Cardiac muscle cell (in vitro differentiated cells and primary cell): ENCODE data around the gene TMEM87B. TPM values are rescaled to one million over a fixed set of nuclear protein-coding genes. Genes with fewer than 3 reads are reported as not detected.

Experiments
- DNase-seq, 2 donors: peaks; one replicate each; pipeline versions ENCODE4 v3.0.0 to v3.0.0-alpha.2; 2010 to 2017; ENCODE audit warnings: low read depth in 1 of 2, low spot score in 1 of 2
- H3K27ac ChIP-seq: fragments of 200-600 bp; sonication (generic); 2 replicates; pipeline ENCODE4 v1.5.1; 2016
- H3K27me3 ChIP-seq: fragments of 200-600 bp; sonication (generic); 2 replicates; pipeline ENCODE4 v1.6.0; 2016; ENCODE audit warnings: control low read depth
- H3K36me3 ChIP-seq: fragments of 200-600 bp; sonication (generic); 2 replicates; pipeline ENCODE4 v1.5.1; 2016; ENCODE audit warnings: control low read depth
- H3K4me1 ChIP-seq: fragments of 200-600 bp; sonication (generic); 2 replicates; pipeline ENCODE4 v1.8.1; 2017; ENCODE audit warnings: low read depth, mild to moderate bottlenecking, mixed run types
- H3K4me3 ChIP-seq: fragments of 200-600 bp; sonication (generic); 2 replicates; pipeline ENCODE4 v1.5.1; 2016; ENCODE audit warnings: mild to moderate bottlenecking
- H3K9me3 ChIP-seq: fragments of 200-600 bp; sonication (generic); 2 replicates; pipeline ENCODE4 v1.5.1; 2017; ENCODE audit warnings: low read depth, mild to moderate bottlenecking, control low read depth
- CTCF ChIP-seq: IDR thresholded peaks from 2 replicates; pipeline ENCODE4 v1.5.1; 2012; ENCODE audit warnings: low read depth, mild to moderate bottlenecking, low read length
- polyA plus RNA-seq: library from polyadenylated mRNA; unstranded; fragments of >200 nt; fragmentation: Nextera tagmentation; extraction: Ambion mirVana; gene quantifications from 2 replicates; pipeline ENCODE4 v1.2.1, GENCODE V29; 2016
- total RNA-seq: library from RNA; depleted of rRNA; stranded (reverse); fragments of >200 nt; gene quantifications from 2 replicates; pipeline ENCODE4 v1.2.3, GENCODE V29; 2016

The TMEM87B gene
- total and polyA plus RNA-seq, 2 experiments from 2014 or later = 7.3 to 12.1 TPM

DNA sequence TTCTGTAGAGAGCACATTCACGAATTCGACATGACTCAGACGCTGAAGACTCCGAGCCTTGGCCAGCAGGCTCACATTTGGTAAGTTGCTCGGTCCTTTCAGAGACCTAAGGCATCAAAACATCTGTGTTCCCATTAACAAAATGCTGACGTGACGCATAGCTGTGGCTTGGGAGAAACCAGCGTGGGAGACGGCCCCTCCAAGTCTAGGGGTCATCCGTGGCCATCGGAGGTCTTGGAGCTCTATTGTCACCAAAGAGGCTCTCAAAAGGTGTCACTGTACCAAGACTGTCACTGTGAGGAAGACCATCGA is 98.1 kb downstream of the TMEM87B start:
- no peak for TF ChIP-seq CTCF
- Histone ChIP-seq H3K27me3 (no peaks in the 10 kb centered on the region), H3K9me3 (no peaks in the 10 kb centered on the region), H3K4me1 (no peaks in the 10 kb centered on the region), H3K4me3 (no peak overlapping the region), H3K36me3 (no peaks in the 10 kb centered on the region), H3K27ac (no peak overlapping the region)
- no peak for DNase-seq

- no peaks in the 10 kb centered on the region for H3K36me3 ChIP-seq
- DNase-seq = no peak
- H3K4me3 ChIP-seq = no peak overlapping the region
- H3K4me1 ChIP-seq = no peaks in the 10 kb centered on the region
- H3K27ac ChIP-seq = no peak overlapping the region
- H3K9me3 ChIP-seq = no peaks in the 10 kb centered on the region
- TF ChIP-seq CTCF = no peak
- H3K27me3 ChIP-seq = no peaks in the 10 kb centered on the region
Observed at GRCh38 chr2:112153501-112153900, 98.4 kb downstream of the TMEM87B start.

- Histone ChIP-seq H3K27ac (no peak overlapping the region), H3K4me1 (no peaks in the 10 kb centered on the region), H3K4me3 (no peak overlapping the region), H3K9me3 (no peaks in the 10 kb centered on the region), H3K36me3 (no peaks in the 10 kb centered on the region), H3K27me3 (no peaks in the 10 kb centered on the region)
- no peak for DNase-seq
- no peak for TF ChIP-seq CTCF
Observed at GRCh38 chr2:112154246-112155117, 99.4 kb downstream of the TMEM87B start.

- no peaks in the 10 kb centered on the region for H3K36me3 ChIP-seq
- no peak for TF ChIP-seq CTCF
- DNase-seq = no peak
- no peak overlapping the region for H3K4me3 ChIP-seq
- H3K9me3 ChIP-seq = no peaks in the 10 kb centered on the region
- H3K27ac ChIP-seq = no peak overlapping the region
- no peaks in the 10 kb centered on the region for H3K4me1 ChIP-seq
- H3K27me3 ChIP-seq = no peaks in the 10 kb centered on the region
Observed at GRCh38 chr2:112155331-112156151, 100.5 kb downstream of the TMEM87B start.

- TF ChIP-seq CTCF = no peak
- H3K4me1 ChIP-seq = no peaks in the 10 kb centered on the region
- H3K9me3 ChIP-seq = no peaks in the 10 kb centered on the region
- DNase-seq = peak in 1 of 2 donors; percentile 72
- H3K36me3 ChIP-seq = no peaks in the 10 kb centered on the region
- H3K27me3 ChIP-seq = no peaks in the 10 kb centered on the region
- H3K27ac ChIP-seq = no peak overlapping the region
- H3K4me3 ChIP-seq = no peak overlapping the region
Observed at GRCh38 chr2:112156152-112156986, 101.3 kb downstream of the TMEM87B start.
